HG03565 (cell line): Measurements from ENCODE around the gene ARNT2.

Source experiments
- ATAC-seq: cut with Tn5 transposase; IDR thresholded peaks from one replicate; pipeline ENCODE4 v1.9.1; 2021; ENCODE audit warnings: mild to moderate bottlenecking, moderate library complexity; ENCODE audit not compliant: unreplicated experiment

ARNT2 gene

DNA sequence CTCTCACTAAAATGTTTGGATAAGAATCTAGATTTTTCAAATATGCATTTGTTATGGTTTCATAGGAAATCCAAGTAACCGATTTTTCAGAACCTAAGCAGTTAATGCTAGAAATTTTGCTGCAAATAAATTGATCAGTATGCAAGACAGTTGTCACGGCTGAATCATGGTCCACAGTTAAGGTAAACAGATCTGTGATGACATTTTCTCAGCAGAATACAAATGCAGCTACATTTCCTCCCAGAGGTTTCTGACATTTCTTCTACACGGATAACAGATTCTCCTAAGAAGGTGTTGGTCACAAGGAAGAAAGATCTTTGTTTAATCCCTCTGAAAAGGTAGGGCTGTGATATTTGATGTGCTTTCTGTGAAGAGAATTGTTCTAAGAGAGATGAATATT is 36.9 kb downstream of the ARNT2 start:
- ATAC-seq: no peak

DNA sequence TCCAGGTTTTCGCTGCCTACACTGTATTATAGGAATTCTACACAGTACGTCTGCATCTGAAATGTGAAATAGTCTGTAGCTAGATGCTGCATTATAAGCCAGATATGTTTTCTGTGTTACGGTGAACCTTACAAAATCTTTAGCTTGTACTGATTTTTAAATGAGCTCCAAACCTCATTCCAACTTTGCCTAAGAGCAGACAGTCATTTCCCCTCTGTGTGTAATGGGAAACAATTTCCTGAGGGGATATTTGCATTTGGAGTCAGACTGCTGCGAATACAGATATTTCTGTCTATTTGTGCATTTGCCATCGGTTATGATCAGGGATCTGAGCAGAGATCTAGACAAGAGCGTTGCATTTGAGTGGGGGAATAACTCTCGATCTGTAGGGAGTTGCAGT is 37.5 kb downstream of the ARNT2 start:
- no peak for ATAC-seq

DNA sequence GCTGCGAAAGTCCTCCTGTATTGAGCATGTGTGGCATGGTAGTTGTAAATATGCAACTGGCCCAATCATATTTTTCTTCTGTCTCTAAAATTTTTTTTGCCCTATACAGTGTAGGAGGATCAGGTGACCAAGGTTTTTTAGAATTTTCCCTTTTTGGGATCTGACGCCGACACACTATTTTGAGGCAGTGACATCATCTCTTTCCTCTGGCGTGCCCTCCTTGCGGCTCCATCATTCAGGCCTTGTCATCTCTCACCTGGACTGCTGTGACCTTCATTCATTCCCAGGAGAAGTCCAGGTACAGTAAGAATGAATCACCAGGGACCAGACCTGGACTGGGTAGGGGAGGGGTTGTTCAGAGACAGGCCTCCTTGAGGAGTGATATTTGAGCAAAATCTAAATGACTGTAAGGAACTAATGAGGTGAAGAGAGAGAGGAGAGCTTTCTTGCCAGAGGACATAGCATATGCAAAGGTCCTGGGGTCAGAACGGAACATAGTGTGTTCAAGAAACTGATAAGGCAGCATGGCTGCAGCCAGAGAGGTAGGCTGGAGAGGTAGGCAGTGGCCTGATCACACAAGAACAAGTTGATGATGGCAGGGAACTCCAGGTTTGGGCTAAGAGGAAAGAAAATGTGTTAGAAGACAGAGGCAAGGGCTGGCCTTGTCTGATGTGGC is 38.7 kb downstream of the ARNT2 start:
- no peak for ATAC-seq

DNA sequence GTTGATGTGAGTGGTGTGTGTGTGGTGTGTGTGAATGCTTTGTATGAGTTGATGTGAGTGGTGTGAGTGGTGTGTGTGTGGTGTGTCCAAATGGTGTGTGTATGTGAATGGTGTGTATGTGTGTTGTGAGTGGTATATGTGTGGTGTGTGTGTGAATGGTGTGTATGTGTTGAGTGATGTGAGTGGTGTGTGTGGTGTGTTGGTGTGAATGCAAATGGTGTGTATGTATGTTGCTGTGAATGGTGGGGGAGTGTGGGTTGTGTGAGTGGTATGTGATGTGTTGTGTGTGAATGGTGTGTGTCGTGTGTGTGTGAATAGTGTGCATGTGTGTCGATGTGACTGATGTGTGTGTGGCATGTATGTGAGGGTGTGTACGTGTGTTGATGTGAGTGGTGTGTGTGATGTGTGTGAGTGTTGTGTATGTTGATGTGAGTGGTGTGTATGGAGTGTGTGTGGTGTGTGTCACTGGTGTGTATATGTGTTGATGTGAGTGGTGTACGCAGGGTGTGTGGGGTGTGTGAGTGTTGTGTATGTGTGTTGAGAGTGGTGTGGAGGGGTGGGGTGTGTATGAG is 40.6 kb downstream of the ARNT2 start:
- no peak for ATAC-seq

DNA sequence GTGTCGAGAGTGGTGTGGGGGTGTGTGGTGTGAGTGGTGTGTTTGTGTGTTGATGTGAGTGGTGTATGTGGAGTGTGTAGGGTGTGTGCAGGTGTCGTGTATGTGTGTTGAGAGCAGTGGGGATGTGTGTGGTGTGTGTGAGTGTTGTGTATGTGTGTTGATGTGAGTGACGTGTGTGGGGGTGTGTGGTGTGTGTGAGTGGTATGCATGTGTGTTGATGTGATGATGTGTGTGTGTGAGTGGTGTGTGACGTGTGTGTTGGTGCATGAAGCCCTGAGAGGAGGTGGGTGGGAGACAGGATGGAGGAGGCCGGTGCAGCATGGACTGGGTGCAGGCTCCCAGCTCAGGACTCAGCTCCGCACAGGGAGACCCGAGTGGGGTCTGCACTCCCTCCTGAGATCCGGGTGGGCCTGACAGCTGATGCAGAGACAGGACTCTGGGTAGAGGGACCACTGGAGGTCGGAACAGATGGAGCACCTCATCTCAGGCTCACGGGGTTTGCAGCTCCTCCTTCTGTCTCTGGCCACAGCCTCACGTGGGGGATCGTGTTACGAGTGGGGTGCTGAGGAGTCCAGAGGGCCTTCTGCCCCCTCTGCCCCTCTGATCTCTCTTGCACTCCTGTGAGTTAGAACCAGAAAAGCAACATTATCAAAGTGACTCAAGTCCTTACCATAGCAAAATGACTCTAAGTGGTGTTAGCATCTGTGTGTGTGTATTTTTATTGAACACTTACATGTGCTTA is 41.3 kb downstream of the ARNT2 start:
- no peak for ATAC-seq

DNA sequence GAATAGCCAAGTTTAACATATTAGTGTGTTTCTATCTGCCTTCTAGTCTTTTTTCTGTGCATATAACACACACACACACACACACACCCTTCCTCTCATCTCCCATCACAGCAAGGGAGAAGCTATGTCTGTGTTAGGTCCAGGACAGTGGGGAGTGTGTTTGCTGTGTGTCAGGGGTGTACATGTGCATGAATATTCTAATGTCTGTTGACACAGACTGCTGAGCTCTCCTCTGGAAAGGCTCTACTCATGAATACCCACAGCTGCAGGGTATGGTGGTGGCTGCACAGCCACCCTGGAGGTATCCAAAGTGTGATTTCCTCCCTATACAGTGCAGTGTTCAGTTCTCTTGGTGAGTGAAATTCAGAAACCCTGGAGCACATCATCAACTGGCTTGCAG is 42.9 kb downstream of the ARNT2 start:
- ATAC-seq: no peak

DNA sequence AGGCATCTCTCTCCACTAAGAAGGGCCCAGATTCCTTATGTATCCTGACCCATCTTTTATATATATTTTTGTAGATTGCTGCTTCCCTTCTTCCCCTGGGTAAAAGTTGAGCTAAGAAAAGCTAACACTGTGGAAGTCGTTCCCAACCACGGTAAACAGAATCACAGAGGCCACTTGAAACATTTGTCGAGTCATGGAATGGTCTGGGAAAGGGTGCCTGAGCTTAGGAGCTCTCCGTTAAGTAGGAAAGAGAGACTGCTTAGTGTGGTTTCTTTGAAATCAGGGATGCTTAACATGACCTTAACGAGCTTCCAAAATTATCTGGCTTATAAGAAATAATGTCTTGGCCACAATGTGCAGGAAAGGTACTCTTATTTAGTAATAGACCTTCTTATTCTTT is 45.6 kb downstream of the ARNT2 start:
- ATAC-seq: no peak

DNA sequence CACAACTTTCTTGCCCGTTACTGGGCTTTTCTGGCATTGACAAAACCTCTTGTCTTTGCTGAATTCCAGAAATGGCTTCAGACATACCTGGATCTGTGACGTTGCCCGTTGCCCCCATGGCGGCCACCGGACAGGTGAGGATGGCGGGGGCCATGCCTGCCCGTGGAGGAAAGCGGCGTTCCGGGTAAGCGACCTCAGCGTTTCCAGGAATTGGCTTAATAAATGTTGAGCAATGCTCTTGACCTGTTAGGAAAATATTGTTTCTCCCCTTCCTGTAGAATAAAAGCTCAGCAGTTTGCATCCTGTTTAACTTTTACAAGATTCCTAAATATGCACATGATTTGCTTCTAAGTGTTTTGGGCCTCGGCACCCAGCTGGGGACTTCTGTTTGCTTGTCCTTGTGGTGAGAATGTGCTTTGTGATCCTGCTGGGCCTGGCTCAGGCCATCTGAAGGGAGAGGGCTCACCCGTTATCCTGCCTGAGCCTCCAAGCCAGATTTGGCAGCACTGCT is 46.7 kb downstream of the ARNT2 start:
- ATAC-seq: no peak

DNA sequence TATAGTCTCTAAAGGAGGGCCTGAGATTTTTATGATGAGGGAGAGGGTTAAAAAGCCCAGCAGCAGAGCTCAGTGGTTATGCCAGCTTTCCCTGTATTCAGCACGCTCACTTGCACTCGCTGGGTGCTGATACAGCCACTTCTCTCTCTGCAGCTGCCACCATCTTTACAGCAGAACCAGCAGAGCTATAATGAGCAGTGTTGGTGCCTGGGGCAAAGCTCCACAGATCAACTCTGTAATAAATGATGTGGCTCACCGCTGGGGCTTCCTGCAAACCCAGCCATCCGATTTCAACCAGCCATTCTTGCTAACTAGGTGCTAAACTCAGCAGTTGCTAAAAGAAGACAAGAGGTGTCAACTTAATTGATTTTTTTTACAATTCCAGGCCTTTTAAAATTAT is 48.0 kb downstream of the ARNT2 start:
- ATAC-seq: no peak

DNA sequence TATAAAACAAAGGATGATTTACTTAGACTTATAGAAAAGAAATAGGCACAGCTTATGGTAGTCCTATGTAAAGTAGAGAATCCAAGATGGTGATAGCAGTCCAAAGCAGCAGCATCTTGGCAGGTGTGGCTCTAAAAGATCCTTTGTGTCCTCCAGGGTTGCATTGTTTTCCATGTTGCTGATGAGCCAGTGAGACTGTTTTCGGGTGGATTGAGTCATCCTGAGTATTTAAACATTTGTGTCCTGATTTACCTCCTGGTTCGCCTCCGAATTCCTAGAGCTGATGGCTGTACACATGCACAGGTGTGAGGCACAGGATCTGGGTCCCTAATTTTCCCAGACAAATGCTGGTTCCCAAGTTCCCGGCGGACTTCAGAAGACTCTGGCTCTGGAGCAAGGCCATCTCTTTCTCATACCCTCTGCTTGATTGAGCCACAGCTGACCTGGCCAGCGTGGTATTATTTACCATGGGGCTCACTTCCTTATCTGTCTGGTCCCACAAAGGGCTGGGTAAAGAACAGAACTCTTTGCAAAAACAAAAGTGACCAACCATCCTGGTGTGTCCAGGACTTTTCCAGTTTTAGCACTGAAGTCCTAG is 51.0 kb downstream of the ARNT2 start:
- ATAC-seq: no peak

DNA sequence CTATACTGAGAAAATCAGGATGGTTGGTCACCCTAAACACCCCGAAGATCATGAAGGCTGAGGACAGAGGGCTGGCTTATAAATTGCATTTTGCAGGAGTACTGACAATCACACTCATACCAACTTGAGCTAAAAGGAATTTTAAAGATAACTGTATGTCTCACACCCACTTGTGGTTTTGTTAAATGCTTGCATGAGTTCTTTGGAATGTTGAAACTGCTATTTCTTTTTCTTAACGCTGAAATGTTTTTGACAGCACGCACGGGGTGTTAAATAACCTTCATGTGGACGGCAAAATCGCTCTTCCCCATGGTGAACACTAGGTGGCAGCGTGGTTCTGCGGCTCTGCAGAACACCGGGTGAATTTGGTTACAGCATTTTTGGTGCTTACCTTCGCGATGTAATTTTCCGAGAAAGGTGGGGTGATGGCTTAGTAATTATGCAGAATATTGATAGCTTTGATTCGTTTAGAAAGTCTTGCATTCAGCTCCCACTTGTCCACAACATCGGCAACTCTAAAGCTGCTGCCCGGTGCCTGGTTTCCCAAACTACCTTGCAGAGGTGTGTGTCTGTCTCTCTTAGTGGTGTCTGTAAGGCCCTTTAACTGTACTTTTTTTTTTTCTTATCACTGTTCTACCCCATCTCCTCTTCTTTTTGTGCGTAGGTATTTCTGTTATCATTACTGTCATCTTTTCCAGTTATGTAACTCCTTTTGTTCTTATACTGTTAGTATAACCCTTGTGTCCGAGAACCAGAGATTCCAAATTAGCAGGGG is 51.7 kb downstream of the ARNT2 start:
- ATAC-seq: no peak

DNA sequence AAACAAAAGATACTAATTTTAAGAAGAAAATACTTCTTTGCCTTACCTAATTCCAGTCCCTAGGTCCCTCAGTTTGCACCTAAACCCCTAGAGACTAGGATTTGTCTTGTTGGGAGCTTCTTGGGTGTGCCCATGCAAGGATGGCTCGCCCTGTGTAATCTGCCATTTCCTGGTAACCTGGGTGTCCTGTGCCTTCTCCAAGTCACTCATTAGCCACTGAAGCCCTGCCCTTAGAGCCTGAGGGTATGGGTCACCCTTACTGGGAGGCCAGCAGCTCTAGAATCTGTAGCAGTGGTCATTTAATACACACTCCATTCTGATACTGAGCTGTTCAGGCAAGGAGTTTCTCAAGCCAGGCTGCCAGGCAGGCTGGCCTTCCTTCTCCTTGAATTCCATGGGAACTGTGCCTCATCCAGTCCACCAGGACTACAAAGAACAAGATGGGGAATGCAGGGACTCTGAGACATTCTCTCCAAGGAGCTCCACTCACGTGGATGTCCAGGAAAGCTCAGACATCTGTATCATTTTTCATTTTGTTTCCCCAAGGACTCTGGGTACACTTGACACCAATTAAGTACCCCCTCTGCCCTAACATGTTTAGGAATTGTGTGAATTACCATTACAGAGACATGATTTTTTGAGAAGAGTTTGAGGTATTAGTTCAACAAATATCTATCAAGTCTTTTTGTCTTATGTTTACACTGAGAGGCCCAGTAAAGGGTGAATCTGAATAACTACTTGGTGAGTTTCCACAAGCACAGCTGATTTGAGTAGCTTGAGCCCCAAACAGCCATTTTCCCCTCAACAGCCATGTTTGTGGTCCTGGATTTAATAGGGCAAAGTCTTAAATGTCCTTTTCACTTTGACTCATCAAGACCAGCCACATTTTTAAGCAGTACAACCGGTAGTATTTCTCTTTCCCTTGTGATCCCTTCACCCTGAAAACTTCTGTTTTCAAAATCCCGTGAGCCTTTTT is 52.6 kb downstream of the ARNT2 start:
- ATAC-seq: no peak

DNA sequence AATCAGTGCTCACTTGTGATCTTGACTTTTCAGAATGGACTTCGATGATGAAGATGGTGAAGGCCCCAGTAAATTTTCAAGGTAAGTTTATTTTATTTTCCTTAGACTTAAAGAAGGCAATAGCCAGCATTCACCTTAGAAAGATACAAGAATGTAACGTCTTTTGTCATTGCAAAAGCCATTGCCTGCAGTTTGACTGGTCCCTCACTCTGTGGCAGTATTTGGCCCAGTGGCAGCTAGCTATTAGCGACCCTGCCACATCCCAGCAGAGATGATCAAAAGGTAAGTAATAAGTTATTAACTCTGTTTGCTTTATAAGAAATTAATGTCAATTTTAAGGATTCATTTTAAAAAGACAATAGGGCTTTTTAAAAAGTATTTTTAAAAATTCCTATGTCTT is 53.7 kb downstream of the ARNT2 start:
- no peak for ATAC-seq

DNA sequence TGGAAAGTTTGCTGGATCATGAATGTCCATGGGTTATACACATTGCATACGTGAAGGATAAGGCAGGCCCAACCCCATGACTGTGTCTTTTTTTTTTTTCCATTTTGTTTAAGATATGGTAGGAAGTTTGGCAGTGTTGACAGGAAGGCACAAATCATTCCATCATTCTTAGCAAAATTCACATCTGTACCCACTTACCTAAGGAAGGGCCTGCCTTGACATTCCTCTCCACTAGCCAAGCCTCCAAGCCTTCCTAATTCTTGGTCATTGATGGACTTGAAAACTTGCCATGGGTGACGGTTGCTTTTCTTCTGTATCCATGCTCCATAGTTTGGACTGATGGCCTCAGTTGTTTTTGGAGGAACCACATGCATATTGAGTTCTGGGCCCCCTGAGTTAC is 54.4 kb downstream of the ARNT2 start:
- no peak for ATAC-seq

DNA sequence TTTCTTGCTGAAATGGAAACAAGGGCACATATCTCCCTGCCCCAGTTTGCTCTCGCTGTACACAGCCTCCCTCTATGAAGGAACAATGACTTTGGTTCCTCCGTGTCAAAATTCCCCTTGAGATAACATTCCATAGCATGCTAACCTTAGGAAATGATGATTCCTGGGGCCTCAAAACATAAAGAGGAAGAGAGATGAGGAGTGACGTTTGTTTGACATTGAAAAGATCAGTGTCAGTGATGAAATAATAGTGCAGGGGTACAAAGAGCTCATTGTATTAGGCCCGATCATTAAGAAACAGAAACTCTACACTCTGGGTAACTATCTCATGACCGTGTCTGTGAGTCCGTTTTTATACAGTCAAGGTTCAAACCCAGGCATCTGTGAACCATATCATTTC is 55.2 kb downstream of the ARNT2 start:
- ATAC-seq: no peak

DNA sequence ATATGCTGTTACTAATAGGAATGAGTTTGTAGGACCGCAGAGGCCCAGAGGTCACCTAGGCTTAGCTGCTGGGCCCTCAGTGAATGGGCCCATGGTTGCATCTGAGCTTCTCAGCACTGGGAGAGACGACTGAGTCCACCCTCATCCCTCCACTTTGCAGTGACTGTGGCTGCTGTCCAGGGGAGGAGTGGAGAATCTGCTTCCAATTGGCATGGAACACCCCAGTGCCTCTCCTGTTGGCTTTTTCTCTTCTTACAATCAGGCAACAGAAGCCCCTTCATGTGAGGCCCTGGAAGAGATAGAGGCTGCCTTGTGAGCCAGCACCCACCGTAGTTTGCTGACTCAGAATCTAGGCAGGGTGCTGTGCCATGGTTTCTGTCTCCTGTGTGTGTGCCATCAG is 55.6 kb downstream of the ARNT2 start:
- ATAC-seq: no peak

DNA sequence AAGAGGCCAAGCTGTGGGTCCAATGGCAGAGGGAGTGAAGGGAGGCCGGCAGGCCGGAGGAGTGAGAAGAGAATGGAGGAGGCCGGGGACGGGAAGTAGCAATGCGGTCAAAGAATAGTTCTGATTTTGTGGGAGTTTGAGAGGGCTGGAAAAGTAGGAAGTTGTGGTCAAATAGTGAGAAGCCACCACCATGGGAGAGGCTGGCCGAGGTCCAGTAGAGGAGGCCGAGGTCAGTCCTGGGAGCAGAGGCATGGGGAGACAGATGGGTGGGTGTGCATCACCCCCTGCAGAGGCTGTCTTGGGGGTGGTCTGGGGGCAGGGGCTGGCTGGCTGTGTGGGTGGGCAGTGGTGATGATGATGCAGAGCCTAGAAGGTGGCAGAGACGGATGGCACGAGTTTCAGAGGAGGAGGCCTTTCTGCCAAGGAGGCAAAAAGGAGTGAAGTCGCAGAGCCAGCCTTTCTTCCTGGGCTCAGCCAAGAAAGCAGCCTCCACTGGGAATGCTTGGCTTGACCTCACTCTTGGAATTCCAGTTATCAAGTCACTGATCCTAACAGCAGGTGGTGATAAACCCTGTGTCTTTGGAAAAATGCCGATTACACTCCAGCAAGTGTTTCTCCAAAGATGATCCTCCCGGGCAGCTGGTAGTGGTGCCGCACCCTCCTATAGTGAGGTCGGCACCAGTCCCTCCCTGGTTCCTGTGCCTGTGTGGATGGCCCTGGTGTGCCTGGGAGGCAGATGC is 57.3 kb downstream of the ARNT2 start:
- ATAC-seq: no peak

DNA sequence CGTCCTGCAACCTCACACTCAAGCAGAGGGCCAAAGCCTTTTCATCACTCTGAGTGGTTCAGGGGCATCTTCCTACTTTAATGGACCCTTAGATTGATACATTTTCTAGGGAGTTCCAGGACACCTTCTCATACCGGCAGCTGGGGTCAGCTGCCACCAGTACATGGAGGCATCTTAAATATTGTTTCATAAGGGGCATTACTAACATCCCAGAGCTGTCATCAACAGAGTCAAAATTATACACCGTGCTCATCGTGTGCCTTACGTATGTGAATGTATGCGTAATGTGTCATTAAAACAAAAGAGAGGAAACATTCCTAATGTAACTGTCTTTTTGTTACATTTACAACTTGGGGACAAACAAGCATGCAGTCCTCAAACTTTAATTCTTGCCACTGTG is 57.9 kb downstream of the ARNT2 start:
- no peak for ATAC-seq

DNA sequence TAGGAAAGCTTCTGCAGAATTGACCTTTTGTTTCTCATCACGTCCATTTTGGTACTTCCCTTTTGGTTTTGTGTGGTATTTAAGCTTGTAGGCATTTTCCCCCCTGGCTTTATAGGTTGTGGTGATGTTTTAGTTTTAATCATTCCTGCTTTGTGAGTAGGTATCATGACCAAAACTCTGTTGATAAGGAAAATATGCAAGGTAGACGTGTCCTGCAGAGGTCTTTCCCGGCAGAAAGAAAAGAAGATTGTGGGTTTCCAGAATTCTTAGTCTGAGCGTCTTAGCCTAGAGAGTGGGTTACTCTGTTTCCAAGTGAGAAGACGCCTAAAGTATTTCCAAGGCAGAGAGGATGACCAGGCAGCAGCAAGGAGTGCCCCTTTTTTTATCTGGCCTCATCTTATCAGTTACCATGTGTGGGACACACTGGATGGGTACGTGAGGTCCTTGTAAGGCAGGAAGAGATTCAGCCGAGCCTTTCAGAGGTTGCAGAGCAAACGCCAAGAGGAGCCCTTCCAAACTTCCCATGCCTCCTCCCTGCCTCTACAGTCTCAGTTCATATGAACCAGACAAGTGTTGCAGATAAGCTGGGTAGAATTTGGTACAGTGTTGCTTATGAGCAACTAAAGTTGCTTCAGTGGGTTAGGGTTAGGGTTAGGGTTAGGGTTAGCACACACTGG is 58.8 kb downstream of the ARNT2 start:
- no peak for ATAC-seq
